HepG2 (cell line): ENCODE measurements around the gene TGM1. TPM values are rescaled to one million over a fixed set of nuclear protein-coding genes. Genes with fewer than 3 reads are reported as not detected.

Source experiments
- CEBPG ChIP-seq: IDR thresholded peaks from 2 replicates; pipeline ENCODE4 v1.6.1; 2016
- GABPA ChIP-seq, 2 experiments: IDR thresholded peaks; 2 replicates each; pipeline ENCODE4 v1.6.1; 2011 to 2016; ENCODE audit warnings: low read depth in 2 of 2, low read length in 1 of 2, missing biosample characterization in 1 of 2, missing genetic modification characterization in 1 of 2
- GABPB1 ChIP-seq: IDR thresholded peaks from 2 replicates; pipeline ENCODE4 v1.6.1; 2016; ENCODE audit warnings: mild to moderate bottlenecking, missing genetic modification reagents, moderate library complexity, missing compliant biosample characterization
- HMG20A ChIP-seq: IDR thresholded peaks from 2 replicates; pipeline ENCODE4 v1.6.1; 2016; ENCODE audit warnings: borderline replicate concordance
- PATZ1 ChIP-seq: sonication (generic); formaldehyde crosslinking; IDR thresholded peaks from 2 replicates; pipeline ENCODE4 v1.4.0; 2020; ENCODE audit warnings: missing genetic modification reagents
- PAWR ChIP-seq: sonication (generic); formaldehyde crosslinking; IDR thresholded peaks from 2 replicates; pipeline ENCODE4 v1.4.0; 2020; ENCODE audit warnings: missing genetic modification reagents, mild to moderate bottlenecking, borderline replicate concordance
- THAP11 ChIP-seq: IDR thresholded peaks from 2 replicates; pipeline ENCODE4 v1.6.1; 2016; ENCODE audit warnings: missing biosample characterization, missing genetic modification reagents
- TMF1 ChIP-seq: sonication (generic); formaldehyde crosslinking; IDR thresholded peaks from 2 replicates; pipeline ENCODE4 v1.8.1; 2022; ENCODE audit warnings: low read depth, missing genetic modification reagents
- ZBED4 ChIP-seq: sonication (generic); formaldehyde crosslinking; IDR thresholded peaks from 2 replicates; pipeline ENCODE4 v1.4.0; 2020; ENCODE audit warnings: missing genetic modification reagents, borderline replicate concordance
- ZNF121 ChIP-seq: sonication (generic); formaldehyde crosslinking; IDR thresholded peaks from 2 replicates; pipeline ENCODE4 v1.5.0; 2020; ENCODE audit warnings: mild to moderate bottlenecking, missing genetic modification reagents
- ZNF460 ChIP-seq: sonication (generic); formaldehyde crosslinking; IDR thresholded peaks from 2 replicates; pipeline ENCODE4 v1.5.1; 2020; ENCODE audit warnings: missing genetic modification reagents, mild to moderate bottlenecking, borderline replicate concordance
- ZNF564 ChIP-seq: sonication (generic); formaldehyde crosslinking; IDR thresholded peaks from 2 replicates; pipeline ENCODE4 v1.8.1; 2023; ENCODE audit warnings: mild to moderate bottlenecking, missing genetic modification reagents
- ZNF781 ChIP-seq: sonication (generic); formaldehyde crosslinking; IDR thresholded peaks from 2 replicates; pipeline ENCODE4 v1.5.1; 2020; ENCODE audit warnings: borderline replicate concordance, mild to moderate bottlenecking, missing genetic modification reagents; ENCODE audit errors: not compliant biosample characterization
- polyA plus RNA-seq, 8 experiments: library from polyadenylated mRNA; depleted of rRNA in 3 of 8; stranded (reverse) in 7 of 8; unstranded in 1 of 8; fragments of >200 nt; fragmentation: Illumina TruSeq in 4 of 8; extraction: Trizol in 4 of 8; gene quantifications; 2 replicates each; pipeline versions ENCODE4 v1.2.1 to v1.2.3, GENCODE V29; 2011 to 2016; ENCODE audit warnings: low read depth in 4 of 8, missing spikeins in 1 of 8, mixed read lengths in 1 of 8; ENCODE audit not compliant: insufficient read depth in 1 of 8
- total RNA-seq, 5 experiments: library from RNA; depleted of rRNA; stranded (reverse); fragments of >200 nt; fragmentation: Illumina TruSeq; extraction: Trizol; gene quantifications; 2 replicates each; pipeline ENCODE4 v1.2.3, GENCODE V29; 2016; ENCODE audit warnings: low read depth in 1 of 5
- TF ChIP-seq, protein P1 (sequence below): sonication (generic); formaldehyde crosslinking; conservative IDR thresholded peaks from 2 replicates; pipeline ENCODE4 v1.4.0; 2020; ENCODE audit warnings: missing genetic modification reagents
- TF ChIP-seq, protein P2 (sequence below): sonication (generic); formaldehyde crosslinking; IDR thresholded peaks from 2 replicates; pipeline ENCODE4 v1.5.1; 2020; ENCODE audit warnings: mild to moderate bottlenecking, missing genetic modification reagents, borderline replicate concordance
- TF ChIP-seq, protein P3 (sequence below): sonication (generic); formaldehyde crosslinking; IDR thresholded peaks from 2 replicates; pipeline ENCODE4 v1.8.0; 2023; ENCODE audit warnings: mild to moderate bottlenecking, missing genetic modification reagents

Gene TGM1
- total and polyA plus RNA-seq, 2 of the 13 experiments (the other 11 are each of a cell fraction or from before 2014, with no cell fraction given) = 3.2 to 10.6 TPM

GRCh38 chr14:24299255-24300191 is 36.5 kb upstream of the TGM1 start, which contains the start of the genes DHRS1 and NOP9 (continued):
- peak; percentile 86 for TF ChIP-seq PATZ1 (CRISPR knock-in tag)
- TF ChIP-seq, protein P1, sequence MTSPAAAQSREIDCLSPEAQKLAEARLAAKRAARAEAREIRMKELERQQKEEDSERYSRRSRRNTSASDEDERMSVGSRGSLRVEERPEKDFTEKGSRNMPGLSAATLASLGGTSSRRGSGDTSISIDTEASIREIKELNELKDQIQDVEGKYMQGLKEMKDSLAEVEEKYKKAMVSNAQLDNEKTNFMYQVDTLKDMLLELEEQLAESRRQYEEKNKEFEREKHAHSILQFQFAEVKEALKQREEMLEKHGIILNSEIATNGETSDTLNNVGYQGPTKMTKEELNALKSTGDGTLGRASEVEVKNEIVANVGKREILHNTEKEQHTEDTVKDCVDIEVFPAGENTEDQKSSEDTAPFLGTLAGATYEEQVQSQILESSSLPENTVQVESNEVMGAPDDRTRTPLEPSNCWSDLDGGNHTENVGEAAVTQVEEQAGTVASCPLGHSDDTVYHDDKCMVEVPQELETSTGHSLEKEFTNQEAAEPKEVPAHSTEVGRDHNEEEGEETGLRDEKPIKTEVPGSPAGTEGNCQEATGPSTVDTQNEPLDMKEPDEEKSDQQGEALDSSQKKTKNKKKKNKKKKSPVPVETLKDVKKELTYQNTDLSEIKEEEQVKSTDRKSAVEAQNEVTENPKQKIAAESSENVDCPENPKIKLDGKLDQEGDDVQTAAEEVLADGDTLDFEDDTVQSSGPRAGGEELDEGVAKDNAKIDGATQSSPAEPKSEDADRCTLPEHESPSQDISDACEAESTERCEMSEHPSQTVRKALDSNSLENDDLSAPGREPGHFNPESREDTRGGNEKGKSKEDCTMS (CRISPR knock-in tag) = no peak; the same call in 1 of the 2 replicates
- no peak for TF ChIP-seq ZNF564 (CRISPR knock-in tag)
- TF ChIP-seq CEBPG = peak; percentile 74
- TF ChIP-seq ZNF460 (CRISPR knock-in tag) = no peak; the same call in 1 of the 2 replicates
- peak; percentile 93 for TF ChIP-seq GABPB1
- TF ChIP-seq HMG20A (CRISPR knock-in tag) = no peak
- TF ChIP-seq ZNF781 (CRISPR knock-in tag) = peak; percentile 99
- TF ChIP-seq, protein P2, sequence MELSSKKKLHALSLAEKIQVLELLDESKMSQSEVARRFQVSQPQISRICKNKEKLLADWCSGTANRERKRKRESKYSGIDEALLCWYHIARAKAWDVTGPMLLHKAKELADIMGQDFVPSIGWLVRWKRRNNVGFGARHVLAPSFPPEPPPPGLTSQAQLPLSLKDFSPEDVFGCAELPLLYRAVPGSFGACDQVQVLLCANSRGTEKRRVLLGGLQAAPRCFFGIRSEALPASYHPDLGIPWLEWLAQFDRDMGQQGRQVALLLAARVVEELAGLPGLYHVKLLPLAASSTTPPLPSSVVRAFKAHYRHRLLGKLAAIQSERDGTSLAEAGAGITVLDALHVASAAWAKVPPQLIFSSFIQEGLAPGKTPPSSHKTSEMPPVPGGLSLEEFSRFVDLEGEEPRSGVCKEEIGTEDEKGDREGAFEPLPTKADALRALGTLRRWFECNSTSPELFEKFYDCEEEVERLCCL (CRISPR knock-in tag) = peak; percentile 98
- TF ChIP-seq ZNF121 (CRISPR knock-in tag) = 0 out of 2 replicates have a peak, but pooled peaks have one; percentile 24
- no peak for TF ChIP-seq GABPA (IDR thresholded peaks at IDR 0.05; ENCODE audit: low read depth, low read length)
- no peak for TF ChIP-seq GABPA (CRISPR knock-in tag; IDR thresholded peaks at IDR 0.05; ENCODE audit: low read depth)
- TF ChIP-seq ZBED4 (CRISPR knock-in tag) = peak; percentile 96
- no peak for TF ChIP-seq TMF1 (CRISPR knock-in tag)
- TF ChIP-seq, protein P3, sequence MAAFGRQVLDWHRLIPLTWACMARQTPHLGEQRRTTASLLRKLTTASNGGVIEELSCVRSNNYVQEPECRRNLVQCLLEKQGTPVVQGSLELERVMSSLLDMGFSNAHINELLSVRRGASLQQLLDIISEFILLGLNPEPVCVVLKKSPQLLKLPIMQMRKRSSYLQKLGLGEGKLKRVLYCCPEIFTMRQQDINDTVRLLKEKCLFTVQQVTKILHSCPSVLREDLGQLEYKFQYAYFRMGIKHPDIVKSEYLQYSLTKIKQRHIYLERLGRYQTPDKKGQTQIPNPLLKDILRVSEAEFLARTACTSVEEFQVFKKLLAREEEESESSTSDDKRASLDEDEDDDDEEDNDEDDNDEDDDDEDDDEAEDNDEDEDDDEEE (CRISPR knock-in tag) = peak; percentile 80; the same call in 1 of the 2 replicates
- peak; percentile 95 for TF ChIP-seq THAP11 (CRISPR knock-in tag)
- TF ChIP-seq PAWR = peak; percentile 96
